HepG2 (cell line): ENCODE results near the gene GMFB.

ENCODE experiments used
- BRCA1 ChIP-seq: sonication (generic); formaldehyde crosslinking; IDR thresholded peaks from 2 replicates; pipeline ENCODE4 v1.4.0; 2020; ENCODE audit warnings: missing genetic modification reagents
- CHD4 ChIP-seq: fragments of 200-600 bp; sonication (generic); IDR thresholded peaks from 2 replicates; pipeline ENCODE4 v1.7.0; 2017; ENCODE audit warnings: mild to moderate bottlenecking, low read length, borderline replicate concordance
- CREB1 ChIP-seq, 2 experiments: fragments of 450-650 bp in 1 of 2; IDR thresholded peaks; 2 replicates each; pipeline ENCODE4 v1.6.1; 2016 to 2017; ENCODE audit warnings: control low read depth in 1 of 2, mild to moderate bottlenecking in 1 of 2, missing compliant biosample characterization in 1 of 2, missing genetic modification characterization in 1 of 2
- MAFF ChIP-seq: IDR thresholded peaks from 2 replicates; pipeline ENCODE4 v1.6.1; 2011; ENCODE audit warnings: low read depth, low read length, improper control_type of control experiment
- NFIC ChIP-seq: IDR thresholded peaks from 2 replicates; pipeline ENCODE4 v1.6.1; 2012; ENCODE audit warnings: mild to moderate bottlenecking, low read length, inconsistent platforms
- POLR2G ChIP-seq: fragments of 200-400 bp; formaldehyde crosslinking; IDR thresholded peaks from 2 replicates; pipeline ENCODE4 v1.6.1; 2018; ENCODE audit warnings: mild to moderate bottlenecking, low read depth, low read length, moderate library complexity
- PRMT3 ChIP-seq: sonication (generic); formaldehyde crosslinking; IDR thresholded peaks from 2 replicates; pipeline ENCODE4 v1.8.1; 2022; ENCODE audit warnings: low read depth, mild to moderate bottlenecking, moderate library complexity, missing genetic modification reagents, borderline replicate concordance
- SMARCC2 ChIP-seq: fragments of 450-650 bp; IDR thresholded peaks from 2 replicates; pipeline ENCODE4 v1.6.1; 2017; ENCODE audit warnings: antibody characterized with exemption, mild to moderate bottlenecking
- SMC3 ChIP-seq: IDR thresholded peaks from 2 replicates; pipeline ENCODE4 v1.6.1; 2011; ENCODE audit warnings: low read length, improper control_type of control experiment
- TF ChIP-seq, protein P1 (sequence below): sonication (generic); formaldehyde crosslinking; IDR thresholded peaks from 2 replicates; pipeline ENCODE4 v1.5.0; 2020; ENCODE audit warnings: mild to moderate bottlenecking, missing genetic modification reagents, moderate library complexity

DNA sequence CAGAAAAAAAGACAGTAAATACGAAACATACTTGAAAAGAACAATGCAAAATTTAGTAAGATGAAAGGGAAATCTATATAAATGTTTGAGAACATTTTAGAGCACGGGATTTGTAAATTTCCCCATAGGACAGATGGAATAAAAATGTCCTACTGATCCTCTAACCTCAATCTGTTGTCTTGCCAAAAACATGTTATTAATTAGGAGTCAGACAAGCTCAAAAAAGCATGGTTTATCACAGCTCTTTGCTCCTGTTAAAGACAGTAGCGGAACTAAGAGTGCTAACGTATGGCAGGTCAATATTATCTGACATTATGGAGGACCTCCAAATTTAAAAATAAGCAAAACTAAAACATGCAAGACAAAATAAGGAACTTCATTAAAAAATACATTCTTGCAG lies 12.9 kb downstream of the GMFB start:
- TF ChIP-seq BRCA1 (CRISPR knock-in tag) (no peak), POLR2G (no peak), CREB1 (IDR thresholded peaks at IDR 0.05) (no peak), CREB1 (CRISPR knock-in tag; IDR thresholded peaks at IDR 0.05) (no peak), NFIC (no peak), SMARCC2 (no peak), PRMT3 (no peak), MAFF (no peak), CHD4 (no peak), SMC3 (no peak)
- TF ChIP-seq, protein P1, sequence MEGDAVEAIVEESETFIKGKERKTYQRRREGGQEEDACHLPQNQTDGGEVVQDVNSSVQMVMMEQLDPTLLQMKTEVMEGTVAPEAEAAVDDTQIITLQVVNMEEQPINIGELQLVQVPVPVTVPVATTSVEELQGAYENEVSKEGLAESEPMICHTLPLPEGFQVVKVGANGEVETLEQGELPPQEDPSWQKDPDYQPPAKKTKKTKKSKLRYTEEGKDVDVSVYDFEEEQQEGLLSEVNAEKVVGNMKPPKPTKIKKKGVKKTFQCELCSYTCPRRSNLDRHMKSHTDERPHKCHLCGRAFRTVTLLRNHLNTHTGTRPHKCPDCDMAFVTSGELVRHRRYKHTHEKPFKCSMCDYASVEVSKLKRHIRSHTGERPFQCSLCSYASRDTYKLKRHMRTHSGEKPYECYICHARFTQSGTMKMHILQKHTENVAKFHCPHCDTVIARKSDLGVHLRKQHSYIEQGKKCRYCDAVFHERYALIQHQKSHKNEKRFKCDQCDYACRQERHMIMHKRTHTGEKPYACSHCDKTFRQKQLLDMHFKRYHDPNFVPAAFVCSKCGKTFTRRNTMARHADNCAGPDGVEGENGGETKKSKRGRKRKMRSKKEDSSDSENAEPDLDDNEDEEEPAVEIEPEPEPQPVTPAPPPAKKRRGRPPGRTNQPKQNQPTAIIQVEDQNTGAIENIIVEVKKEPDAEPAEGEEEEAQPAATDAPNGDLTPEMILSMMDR: no peak
